Heart left ventricle (tissue), 16 donors: ENCODE data around the gene OLFML2A. TPM values are rescaled to one million over a fixed set of nuclear protein-coding genes. Genes with fewer than 3 reads are reported as not detected.

ENCODE experiments used
- ATAC-seq, 4 donors: fragments of 200-7000 bp; cut with Tn5 transposase; one replicate each; pipeline ENCODE4 v1.9.1; 2020 to 2022; ENCODE audit warnings: moderate library complexity in 4 of 4, mild to moderate bottlenecking in 3 of 4, moderate number of reproducible peaks in 1 of 4
- DNase-seq, 5 donors: peaks; one replicate each; pipeline ENCODE4 v3.0.0-alpha.2; 2020
- H3K27ac ChIP-seq, 12 donors: fragments of 200-600 bp; sonication (generic) in 4 of 12; one replicate each; pipeline versions ENCODE4 v1.5.0 to v1.8.0; 2016 to 2022; ENCODE audit warnings: mild to moderate bottlenecking in 2 of 12
- H3K27me3 ChIP-seq, 9 donors: fragments of 200-600 bp; sonication (generic) in 2 of 9; one replicate each; pipeline versions ENCODE4 v1.5.1 to v1.8.0; 2016 to 2022; ENCODE audit warnings: mild to moderate bottlenecking in 3 of 9
- H3K36me3 ChIP-seq, 9 donors: fragments of 200-600 bp; sonication (generic) in 2 of 9; one replicate each; pipeline versions ENCODE4 v1.5.0 to v1.8.0; 2018 to 2022; ENCODE audit warnings: mild to moderate bottlenecking in 2 of 9
- H3K4me1 ChIP-seq, 12 donors: fragments of 200-600 bp; sonication (generic) in 4 of 12; one replicate each; pipeline versions ENCODE4 v1.5.0 to v1.8.0; 2016 to 2022; ENCODE audit warnings: mild to moderate bottlenecking in 3 of 12
- H3K4me3 ChIP-seq, 12 donors: fragments of 200-600 bp; sonication (generic) in 4 of 12; one replicate each; pipeline versions ENCODE4 v1.5.0 to v1.8.0; 2017 to 2022; ENCODE audit warnings: mild to moderate bottlenecking in 9 of 12, moderate library complexity in 4 of 12
- H3K9me3 ChIP-seq, 12 donors: fragments of 200-600 bp; sonication (generic) in 4 of 12; one replicate each; pipeline versions ENCODE4 v1.5.0 to v1.8.0; 2016 to 2022; ENCODE audit warnings: mild to moderate bottlenecking in 1 of 12
- CTCF ChIP-seq, 12 donors: fragments of 200-600 bp; sonication (generic) in 4 of 12; IDR thresholded peaks; one replicate each; pipeline versions ENCODE4 v1.5.0 to v1.8.0; 2018 to 2022; ENCODE audit warnings: antibody characterized with exemption in 12 of 12, mild to moderate bottlenecking in 5 of 12
- POLR2A ChIP-seq, 2 donors: fragments of 450-650 bp; IDR thresholded peaks; one replicate each; pipeline ENCODE4 v1.6.1; 2017; ENCODE audit warnings: antibody characterized with exemption in 2 of 2, mild to moderate bottlenecking in 2 of 2, moderate library complexity in 2 of 2
- WGBS, 4 donors: extraction: QIAGEN DNeasy Blood & Tissue Kit in 2 of 4; methylation state at CpG; one replicate each; pipeline versions ENCODE4 v1.1.5 to v1.1.7; 2013 to 2018; 5-methylcytosine and 5-hydroxymethylcytosine counted together
- intact Hi-C, 10 donors: fragments of 100-400 bp; cut with DNase I; formaldehyde crosslinking; loops; one replicate each; pipeline versions ENCODE4 v1.11.1 to v1.14.2; 2022
- polyA plus RNA-seq, 2 donors: library from polyadenylated mRNA; stranded (reverse); fragments of 200-250 nt; gene quantifications; one replicate each; pipeline ENCODE4 v1.2.3, GENCODE V29; 2013
- total RNA-seq, 9 donors: library from RNA; depleted of rRNA in 2 of 9; stranded (reverse); fragments of >200 nt in 2 of 9; fragmentation: NEBNext Ultra II Directional in 3 of 9; extraction: Animal tissue kit (Norgen Biotek cat#: 25700) in 3 of 9; gene quantifications; one replicate each; pipeline versions ENCODE4 v1.1.0 to v1.2.4, GENCODE V29; 2016 to 2023
- donor health status: ischemic (EF 13 %, LVEDD 7.1; RV severe dilation, severe dysfunction).
- donor health status: healthy with polysubstance abuse.
- donor health status: DM: no; HTN: yes; CAD: no.
- donor health status: DM: no; HTN: no; CAD: no.
- donor health status: ischemic (EF 25% LVEDD 6.9; RV normal size, moderate dysfunction).
- donor health status: ischemic (EF 25% LVEDD 5.7; RV mildly dilated, moderate dysfunction).
- donor health status: healthy.
- donor health status: DM: yes; HTN: yes; CAD: no.
- donor health status: ischemic (EF 35%, LVEDD 5.7; RV mildly dilated, moderate dysfunction).
- donor health status: nonischemic (EF 11% LVEDD 7.7; RV severe dilation, severe dysfunction).
- donor health status: DM: yes; HTN: yes; CAD: no.
- donor health status: PGD.
- donor health status: ischemic (EF 29% LVEDD 5.4; RV normal size, mild dysfunction).
- donor health status: nonischemic (EF 23%, LVEDD 6.1; RV moderate dilation, normal function).

The OLFML2A gene
- total and polyA plus RNA-seq, 11 donors, result 8.5 to 71.1 (median 34.1) TPM

- ATAC-seq (no peak), DNase-seq (no peak)
- Histone ChIP-seq H3K4me1 (peaks cover 0 to 51% (median 32%) of the 10 kb centered on the region in 12 donors), H3K9me3 (no peaks in the 10 kb centered on the region), H3K4me3 (no peak overlapping the region), H3K36me3 (peaks cover 0 to 45% (median 41%) of the 10 kb centered on the region in 9 donors), H3K27ac (no peak overlapping the region), H3K27me3 (no peaks in the 10 kb centered on the region)
- intact Hi-C loops, result loop anchor here in 2 of 10 donors (10.0 kb wide), 2 partner anchors 231 to 289 kb away; partner anchors contain the start of gene SCAI (in 1 of the 2)
- TF ChIP-seq CTCF (IDR thresholded peaks at IDR 0.05) (no peak), POLR2A (IDR thresholded peaks at IDR 0.05) (no peak)
- WGBS, 4 donors, result 83 to 85% (median 84%) methylated on average over 18 of the region's 18 CpGs
Measured at GRCh38 chr9:124855566-124855943, 78.6 kb downstream of the OLFML2A start.

GRCh38 chr9:124855944-124856765 is 79.2 kb downstream of the OLFML2A start:
- intact Hi-C loops, result loop anchor here in 2 of 10 donors (10.0 kb wide), 2 partner anchors 231 to 289 kb away; partner anchors contain the start of gene SCAI (in 1 of the 2)
- no peaks in the 10 kb centered on the region for H3K27me3 ChIP-seq
- WGBS, 4 donors, result 63 to 73% (median 67%) methylated on average over 12 to 16 of the region's 16 CpGs
- H3K4me3 ChIP-seq, result no peak overlapping the region
- peaks cover 0 to 48% (median 42%) of the 10 kb centered on the region in 9 donors for H3K36me3 ChIP-seq
- TF ChIP-seq CTCF (IDR thresholded peaks at IDR 0.05) (peak in 6 of 12 donors; percentile 7 to 31 (median 21)), POLR2A (IDR thresholded peaks at IDR 0.05) (no peak)
- ATAC-seq (no peak), DNase-seq (no peak)
- H3K27ac ChIP-seq, result no peak overlapping the region
- peaks cover 0 to 51% (median 38%) of the 10 kb centered on the region in 12 donors for H3K4me1 ChIP-seq
- no peaks in the 10 kb centered on the region for H3K9me3 ChIP-seq

DNA sequence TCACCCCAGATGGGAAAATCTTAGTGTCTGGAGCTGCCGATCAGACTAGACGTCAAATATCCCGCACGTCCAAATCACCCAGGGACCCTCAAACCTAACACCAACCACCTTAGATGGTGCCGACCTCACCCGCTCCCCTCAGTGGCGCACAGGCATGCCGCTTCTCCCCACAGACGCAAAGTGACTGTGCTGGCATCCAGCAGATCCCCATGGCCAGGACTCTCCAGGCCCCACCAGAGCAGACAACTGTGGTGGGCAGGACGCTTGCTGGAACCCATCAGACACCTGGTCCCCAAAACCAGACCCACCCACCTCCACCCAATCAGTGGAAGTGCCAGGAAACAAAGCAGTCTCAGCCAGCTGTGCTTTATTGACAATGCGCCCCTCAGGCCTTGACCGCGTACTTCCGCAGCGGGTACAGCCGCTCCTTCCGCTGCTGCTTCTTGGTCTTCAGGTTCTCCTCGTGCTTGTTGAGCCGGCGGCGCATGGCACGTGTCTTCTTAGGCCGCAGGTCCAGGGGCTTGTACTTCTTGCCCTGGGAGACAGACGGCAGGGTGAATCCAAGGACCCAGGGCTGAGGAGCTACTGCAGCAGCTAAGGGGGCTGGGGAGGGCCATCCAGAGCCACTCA is 80.7 kb downstream of the OLFML2A start:
- no peak for ATAC-seq
- TF ChIP-seq POLR2A (IDR thresholded peaks at IDR 0.05), result no peak
- no peak for TF ChIP-seq CTCF (IDR thresholded peaks at IDR 0.05)
- Histone ChIP-seq H3K4me3 (no peak overlapping the region), H3K9me3 (no peaks in the 10 kb centered on the region), H3K27me3 (no peaks in the 10 kb centered on the region), H3K27ac (no peak overlapping the region), H3K4me1 (peaks cover 0 to 45% (median 33%) of the 10 kb centered on the region in 12 donors), H3K36me3 (peaks cover 0 to 48% (median 42%) of the 10 kb centered on the region in 9 donors)
- intact Hi-C loops, result loop anchor here in 2 of 10 donors (10.0 kb wide), 2 partner anchors 233 to 287 kb away; partner anchors contain the start of gene SCAI (in 1 of the 2)
- no peak for DNase-seq
- 89 to 92% (median 91%) methylated on average over 24 of the region's 24 CpGs for WGBS, 4 donors
